Neural cell (in vitro differentiated cells): ENCODE results near the gene XPNPEP3. TPM values are rescaled to one million over a fixed set of nuclear protein-coding genes. Genes with fewer than 3 reads are reported as not detected.

ENCODE experiments used
- H2AFZ ChIP-seq: fragments of 200-600, 300-800 bp; sonication (generic), shearing (Covaris generic); 2 replicates; pipeline ENCODE4 v1.6.0; 2014; ENCODE audit warnings: low read depth, mild to moderate bottlenecking, antibody characterized with exemption, low read length, moderate library complexity
- H3F3A ChIP-seq: fragments of 200-600 bp; shearing (Covaris generic); 2 replicates; pipeline ENCODE4 v1.6.1; 2016; ENCODE audit warnings: mild to moderate bottlenecking, moderate library complexity, mixed read lengths, antibody characterized with exemption, low read length; ENCODE audit not compliant: insufficient read depth, poor library complexity, severe bottlenecking
- H3K27ac ChIP-seq: fragments of 200-600, 300-800 bp; sonication (generic), shearing (Covaris generic); 2 replicates; pipeline ENCODE4 v1.5.1; 2014; ENCODE audit warnings: mild to moderate bottlenecking, low read length, moderate library complexity
- H3K27me3 ChIP-seq: fragments of 300-800, 200-600 bp; sonication (generic), shearing (Covaris generic); 2 replicates; pipeline ENCODE4 v1.6.0; 2014; ENCODE audit warnings: mild to moderate bottlenecking, low read depth, low read length, moderate library complexity; ENCODE audit not compliant: insufficient read depth
- H3K36me3 ChIP-seq: fragments of 300-800, 200-600 bp; sonication (generic), shearing (Covaris generic); 2 replicates; pipeline ENCODE4 v1.5.1; 2014; ENCODE audit warnings: mild to moderate bottlenecking, antibody characterized with exemption, low read length, moderate library complexity; ENCODE audit not compliant: insufficient read depth
- H3K4me2 ChIP-seq: fragments of 300-800, 200-600 bp; sonication (generic), shearing (Covaris generic); 2 replicates; pipeline ENCODE4 v1.6.0; 2014; ENCODE audit warnings: mild to moderate bottlenecking, low read length
- H3K4me3 ChIP-seq: fragments of 300-800, 200-600 bp; sonication (generic), shearing (Covaris generic); 2 replicates; pipeline ENCODE4 v1.5.1; 2014; ENCODE audit warnings: mild to moderate bottlenecking, low read length, moderate library complexity
- H3K79me2 ChIP-seq: fragments of 200-600 bp; shearing (Covaris generic); replicated peaks from 2 replicates; pipeline ENCODE4 v1.6.0; 2014; ENCODE audit warnings: mild to moderate bottlenecking, low read length, moderate library complexity; ENCODE audit not compliant: insufficient read depth
- H3K9ac ChIP-seq: fragments of 300-800, 200-600 bp; sonication (generic), shearing (Covaris generic); 2 replicates; pipeline ENCODE4 v1.6.1; 2016; ENCODE audit warnings: mild to moderate bottlenecking, low read length, mixed read lengths
- H3K9me2 ChIP-seq: fragments of 200-600 bp; shearing (Covaris generic); 2 replicates; pipeline ENCODE4 v1.6.1; 2016; ENCODE audit warnings: mild to moderate bottlenecking, low read length, mixed read lengths; ENCODE audit not compliant: insufficient read depth
- H3K9me3 ChIP-seq: fragments of 200-600, 300-800 bp; sonication (generic), shearing (Covaris generic); 2 replicates; pipeline ENCODE4 v1.6.1; 2016; ENCODE audit warnings: mild to moderate bottlenecking, mixed run types, low read length, moderate library complexity, mixed read lengths
- H4K20me1 ChIP-seq: fragments of 200-600 bp; shearing (Covaris generic); 2 replicates; pipeline ENCODE4 v1.6.1; 2016; ENCODE audit warnings: mild to moderate bottlenecking, mixed run types; ENCODE audit not compliant: insufficient read depth
- CTCF ChIP-seq: fragments of 450-650 bp; IDR thresholded peaks from 2 replicates; pipeline ENCODE4 v1.5.1; 2014; ENCODE audit warnings: antibody characterized with exemption, mild to moderate bottlenecking, moderate library complexity; ENCODE audit not compliant: poor library complexity, severe bottlenecking
- EP300 ChIP-seq: fragments of 450-650 bp; conservative IDR thresholded peaks from 2 replicates; pipeline ENCODE4 v1.6.1; 2014; ENCODE audit warnings: antibody characterized with exemption, mild to moderate bottlenecking, moderate library complexity; ENCODE audit not compliant: poor library complexity, severe bottlenecking
- EZH2 ChIP-seq: fragments of 200-600, 300-800 bp; shearing (Covaris generic), sonication (generic); IDR thresholded peaks from 2 replicates; pipeline ENCODE4 v1.6.1; 2014; ENCODE audit warnings: antibody characterized with exemption, low read length, borderline replicate concordance, mild to moderate bottlenecking; ENCODE audit not compliant: insufficient read depth, poor library complexity, severe bottlenecking
- MXI1 ChIP-seq: fragments of 450-650 bp; conservative IDR thresholded peaks from 2 replicates; pipeline ENCODE4 v1.6.1; 2014; ENCODE audit warnings: antibody characterized with exemption, mild to moderate bottlenecking; ENCODE audit not compliant: poor library complexity, severe bottlenecking
- POLR2AphosphoS5 ChIP-seq: IDR thresholded peaks from 2 replicates; pipeline ENCODE4 v1.6.1; 2012
- RAD21 ChIP-seq: fragments of 450-650 bp; conservative IDR thresholded peaks from 2 replicates; pipeline ENCODE4 v1.6.1; 2014; ENCODE audit warnings: antibody characterized with exemption, mild to moderate bottlenecking, moderate library complexity
- REST ChIP-seq: IDR thresholded peaks from 2 replicates; pipeline ENCODE4 v1.6.1; 2012; ENCODE audit warnings: borderline replicate concordance
- SMC3 ChIP-seq: fragments of 450-650 bp; conservative IDR thresholded peaks from 2 replicates; pipeline ENCODE4 v1.6.1; 2014; ENCODE audit warnings: antibody characterized with exemption, mild to moderate bottlenecking, moderate library complexity; ENCODE audit not compliant: poor library complexity
- TAF1 ChIP-seq: IDR thresholded peaks from 2 replicates; pipeline ENCODE4 v1.6.1; 2012; ENCODE audit warnings: low read depth
- polyA plus RNA-seq: library from polyadenylated mRNA; depleted of rRNA; stranded (reverse); fragments of >200 nt; gene quantifications from 2 replicates; pipeline ENCODE4 v1.2.3, GENCODE V29; 2014

Gene XPNPEP3
- polyA plus RNA-seq, 1 donor from 2014 or later, result 5.2 TPM

GRCh38 chr22:40973144-40973543 is 116.2 kb downstream of the XPNPEP3 start:
- H3K9me3 ChIP-seq, result no peaks in the 10 kb centered on the region
- H3K27me3 ChIP-seq, result no peaks in the 10 kb centered on the region
- H3K27ac ChIP-seq, result no peak overlapping the region
- no peak overlapping the region for H3K4me3 ChIP-seq
- no peaks in the 10 kb centered on the region for H3K9me2 ChIP-seq
- no peak for TF ChIP-seq POLR2AphosphoS5
- TF ChIP-seq REST, result no peak
- no peak for TF ChIP-seq TAF1
- TF ChIP-seq EZH2, result no peak
- TF ChIP-seq SMC3, result no peak
- no peak for TF ChIP-seq MXI1
- no peak for TF ChIP-seq RAD21
- no peak for TF ChIP-seq EP300
- TF ChIP-seq CTCF, result no peak
- no peaks in the 10 kb centered on the region for H3K36me3 ChIP-seq
- H3K9ac ChIP-seq, result no peak overlapping the region
- H2AFZ ChIP-seq, result no peak overlapping the region
- no peaks in the 10 kb centered on the region for H4K20me1 ChIP-seq
- H3F3A ChIP-seq, result no peaks in the 10 kb centered on the region
- no peaks in the 10 kb centered on the region for H3K79me2 ChIP-seq
- no peak overlapping the region for H3K4me2 ChIP-seq

GRCh38 chr22:40975366-40975765 is 118.4 kb downstream of the XPNPEP3 start:
- Histone ChIP-seq H4K20me1 (no peaks in the 10 kb centered on the region), H3K9me3 (no peaks in the 10 kb centered on the region), H3F3A (no peaks in the 10 kb centered on the region), H3K27me3 (no peaks in the 10 kb centered on the region), H3K4me2 (no peak overlapping the region), H3K9ac (no peak overlapping the region), H3K4me3 (no peak overlapping the region), H3K9me2 (no peaks in the 10 kb centered on the region), H3K79me2 (no peaks in the 10 kb centered on the region), H3K36me3 (no peaks in the 10 kb centered on the region), H3K27ac (no peak overlapping the region), H2AFZ (no peak overlapping the region)
- TF ChIP-seq TAF1, result no peak
- no peak for TF ChIP-seq MXI1
- TF ChIP-seq SMC3, result no peak
- TF ChIP-seq EP300, result no peak
- TF ChIP-seq REST, result no peak
- no peak for TF ChIP-seq CTCF
